ENCODE measurements around the gene PNLIPRP2.

GRCh38 chr10:116613471-116613870, 7.3 kb upstream of the PNLIPRP2 start:
- TF ChIP-seq CTCF (IDR thresholded peaks at IDR 0.05; ENCODE audit: poor library complexity) (no peak), EZH2 (IDR thresholded peaks at IDR 0.05; ENCODE audit: borderline replicate concordance) (no peak), EZH2phosphoT487 (IDR thresholded peaks at IDR 0.05; ENCODE audit: low read depth, severe bottlenecking, unreplicated experiment) (no peak)
